GM18861 (cell line): ENCODE results near the gene ETF1.
A peak's percentile ranks its signal among the peaks of the same experiment; 100 is the strongest.

Experiments used
- ATAC-seq: cut with Tn5 transposase; IDR thresholded peaks from one replicate; pipeline ENCODE4 v1.9.1; 2021; ENCODE audit not compliant: unreplicated experiment

The ETF1 gene

GRCh38 chr5:138465261-138466124 is 77.5 kb downstream of the ETF1 start, which contains the start of gene EGR1:
EGR1 (plus strand) TSS chr5:138465479; CDS start chr5:138465762, 283 bp downstream.
- ATAC-seq, result peak; percentile 39

GRCh38 chr5:138464388-138465260 is 78.4 kb downstream of the ETF1 start:
- peak; percentile 53 for ATAC-seq

- ATAC-seq, result peak; percentile 54
Measured at GRCh38 chr5:138464008-138464387, 79.0 kb downstream of the ETF1 start.

- ATAC-seq, result no peak
Measured at GRCh38 chr5:138463419-138464007, 79.5 kb downstream of the ETF1 start.

- no peak for ATAC-seq
Measured at GRCh38 chr5:138461343-138462125, 81.5 kb downstream of the ETF1 start.

- no peak for ATAC-seq
Measured at GRCh38 chr5:138460032-138460693, 82.9 kb downstream of the ETF1 start.

- ATAC-seq, result no peak
Measured at GRCh38 chr5:138459311-138459933, 83.6 kb downstream of the ETF1 start.

- no peak for ATAC-seq
Measured at GRCh38 chr5:138458856-138459255, 84.2 kb downstream of the ETF1 start.

- ATAC-seq, result no peak
Measured at GRCh38 chr5:138458384-138458783, 84.7 kb downstream of the ETF1 start.

GRCh38 chr5:138457531-138458275 is 85.3 kb downstream of the ETF1 start:
- ATAC-seq, result no peak
